Dedifferentiated amniotic fluid mesenchymal stem cell (primary cell): ENCODE results near the gene TRIM8.

Experiments
- DNase-seq: peaks from one replicate; pipeline ENCODE4 v3.0.0-alpha.2; 2016; ENCODE audit errors: extremely low spot score

TRIM8 gene

DNA sequence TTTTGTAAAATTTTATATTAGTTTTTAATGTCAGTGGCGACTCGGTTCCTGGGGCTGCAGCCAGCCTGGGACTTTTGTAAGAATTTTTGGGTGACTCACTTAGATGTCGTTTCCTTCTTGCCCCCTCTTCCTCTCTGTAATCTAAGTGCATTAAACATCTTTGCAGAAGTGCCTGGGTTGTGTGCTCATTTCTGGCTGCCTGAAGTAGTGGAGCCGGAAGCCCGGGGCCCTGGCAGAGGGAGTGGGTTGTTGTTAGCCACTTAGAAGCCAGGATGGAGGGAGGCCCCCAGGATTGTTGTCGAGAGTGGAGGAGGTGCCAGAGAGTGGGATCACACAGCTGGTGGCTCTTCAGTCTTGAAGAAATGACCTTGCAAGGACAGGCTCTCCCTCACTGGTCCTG lies 11.0 kb upstream of the TRIM8 start:
- DNase-seq = no peak

DNA sequence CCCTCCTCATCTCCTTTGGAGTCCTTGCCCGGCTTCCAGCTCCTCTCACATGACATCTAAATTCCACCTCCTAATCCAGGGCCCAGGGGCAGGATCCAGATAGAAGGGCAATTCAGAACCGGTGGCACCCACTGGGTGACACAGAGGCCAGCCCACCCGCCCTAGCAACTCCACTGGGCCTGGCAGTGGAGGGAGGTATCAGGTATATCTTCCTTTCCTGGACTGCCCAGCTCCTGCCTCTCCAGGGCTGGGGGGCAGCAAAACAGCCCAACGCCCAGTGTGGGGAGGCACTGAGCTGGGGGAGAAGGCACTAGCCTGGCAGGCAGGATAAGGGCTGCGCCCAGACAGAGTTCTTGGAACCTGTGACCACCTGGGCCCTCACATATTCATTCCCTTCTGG lies 10.4 kb upstream of the TRIM8 start:
- DNase-seq = no peak

DNA sequence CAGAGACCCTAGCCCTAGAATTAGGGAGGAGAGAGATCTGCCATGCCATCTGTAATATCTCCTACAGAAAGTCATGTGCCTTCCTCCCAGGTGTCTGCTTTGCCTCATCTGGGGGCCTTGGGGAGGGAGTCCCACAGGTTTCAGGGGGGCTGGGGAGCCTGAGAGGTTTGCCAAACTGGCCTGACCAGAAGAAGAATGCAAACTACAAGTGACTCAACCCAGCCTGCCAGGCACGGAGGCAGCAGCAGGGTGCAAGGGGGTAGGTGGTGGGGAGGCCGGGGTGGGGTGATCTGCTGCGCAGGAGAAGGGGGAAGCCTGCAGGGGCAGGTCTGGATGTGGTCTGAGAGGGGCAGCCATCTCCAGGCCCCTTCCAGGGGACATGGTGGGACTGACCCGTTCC lies 9.6 kb upstream of the TRIM8 start:
- DNase-seq = no peak

GRCh38 chr10:102635377-102635776 lies 8.9 kb upstream of the TRIM8 start:
- DNase-seq = no peak

DNA sequence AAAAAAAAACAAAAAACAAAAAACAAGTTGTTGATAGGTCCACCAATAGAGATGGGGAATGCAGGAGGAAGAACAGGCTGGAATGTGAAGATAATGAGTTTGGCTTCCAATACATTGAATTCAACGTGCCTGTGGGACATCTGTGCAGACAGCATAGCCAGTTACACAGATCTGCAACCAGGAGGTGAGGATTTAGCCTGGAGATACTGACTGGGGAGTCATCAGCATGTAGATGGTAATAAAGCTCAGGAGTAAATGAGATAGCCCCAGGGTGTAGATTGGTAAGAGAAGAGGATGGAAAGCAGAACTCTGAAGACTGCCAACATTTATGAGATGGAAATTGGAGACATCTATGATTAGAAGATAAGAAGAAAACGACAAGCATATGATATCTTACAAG lies 4.7 kb upstream of the TRIM8 start:
- DNase-seq = no peak

DNA sequence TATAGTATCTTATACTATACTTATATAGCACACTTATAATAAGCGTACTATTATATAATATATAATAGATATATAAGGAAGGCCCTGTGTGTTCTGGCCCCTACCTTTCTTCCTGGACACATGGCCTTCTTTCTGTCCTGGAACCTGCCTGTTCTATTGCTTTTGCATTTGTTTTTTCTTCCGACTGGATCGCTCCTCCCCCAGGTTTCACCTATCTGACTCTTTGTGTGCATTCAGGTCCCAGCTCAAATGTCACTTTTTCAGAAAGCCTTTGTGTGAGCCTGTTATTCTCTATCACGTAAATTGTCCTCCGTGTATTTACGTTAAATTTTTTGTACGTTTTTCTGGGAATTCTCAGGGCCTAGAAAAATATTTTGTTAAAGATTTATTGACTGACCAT lies 2.9 kb upstream of the TRIM8 start:
- no peak for DNase-seq

DNA sequence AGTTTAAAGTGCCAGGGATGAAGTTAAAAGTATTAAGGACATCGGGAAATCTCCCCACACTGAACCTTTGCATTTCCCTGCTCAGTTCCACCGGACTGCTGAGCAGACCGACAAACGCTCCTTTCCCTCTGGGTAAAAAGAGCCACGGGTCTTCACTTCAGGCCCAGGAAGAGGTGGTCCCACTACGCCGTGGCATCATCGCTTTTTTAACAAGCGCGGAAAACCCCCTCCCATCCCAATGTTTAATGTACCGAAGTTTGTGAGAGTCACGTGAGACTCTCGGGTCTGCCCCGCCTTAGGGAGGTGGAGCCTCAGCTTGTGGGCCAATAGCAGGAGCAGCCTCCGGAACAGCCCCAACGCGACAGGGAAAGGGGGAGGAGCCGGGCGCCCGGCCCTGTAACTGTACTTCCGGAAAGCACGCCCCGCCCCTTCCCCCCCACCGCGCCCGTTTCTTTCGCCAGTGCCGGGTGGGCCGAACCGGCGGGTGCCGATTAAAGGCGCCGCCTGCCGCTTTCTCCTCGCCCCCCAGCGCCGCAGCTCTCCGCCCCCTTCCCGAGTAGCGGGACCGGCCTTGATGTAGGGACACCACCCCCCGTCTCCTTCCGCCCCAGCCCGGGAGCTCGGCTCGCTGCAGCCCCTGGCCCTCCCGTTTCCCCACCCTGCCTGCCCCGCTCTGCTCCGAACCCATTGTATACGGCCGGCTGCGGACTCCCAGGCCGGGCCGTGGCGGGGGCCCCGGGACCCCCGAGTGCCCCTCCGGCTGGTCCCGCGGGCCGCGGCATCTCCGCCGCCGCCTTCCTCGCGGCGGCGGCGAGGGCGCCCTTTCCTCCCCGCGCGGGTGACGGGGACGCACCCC lies 2.2 kb upstream of the TRIM8 start:
- peak; percentile 97 for DNase-seq

- DNase-seq = no peak
These were observed 1.4 kb upstream of the TRIM8 start for GRCh38 chr10:102642736-102643335.

DNA sequence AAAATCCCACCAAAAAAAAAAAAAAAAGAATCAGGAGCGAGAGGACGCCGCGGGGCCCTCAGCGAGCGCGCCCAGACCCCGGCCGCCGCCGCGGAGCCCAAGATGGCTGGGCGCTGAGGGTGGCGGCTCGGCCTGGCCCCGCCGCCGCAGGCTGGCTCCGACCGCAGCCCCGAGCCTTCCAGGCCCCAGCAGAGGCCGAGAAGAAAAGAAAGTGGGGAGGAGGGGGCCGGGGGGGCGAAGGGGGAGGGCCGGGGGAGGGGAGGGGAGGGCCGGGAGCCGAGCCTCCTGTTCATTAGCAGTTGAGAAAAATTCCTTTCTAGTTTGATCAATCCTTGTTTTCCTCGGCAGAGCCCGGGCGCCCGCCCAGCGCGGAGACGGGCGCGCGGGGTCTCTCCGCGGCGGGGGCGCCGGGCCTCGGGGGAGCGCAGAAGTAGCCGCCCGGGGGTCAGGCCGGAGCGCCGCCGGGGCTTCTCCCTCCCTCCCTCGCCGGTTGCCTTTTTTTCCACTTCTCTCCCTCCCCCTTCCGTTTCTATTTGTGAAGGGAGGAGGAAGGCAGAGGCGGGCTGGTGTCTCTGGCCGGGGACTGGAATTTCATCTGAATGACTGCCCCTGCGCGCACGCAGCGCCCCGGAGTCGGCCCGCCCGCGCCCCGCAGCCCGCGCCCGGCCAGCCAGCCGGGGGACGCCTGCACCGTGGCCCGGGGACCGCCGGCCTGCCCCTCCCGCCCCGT lies 778 bp upstream of the TRIM8 start:
- peak; percentile 50 for DNase-seq

DNA sequence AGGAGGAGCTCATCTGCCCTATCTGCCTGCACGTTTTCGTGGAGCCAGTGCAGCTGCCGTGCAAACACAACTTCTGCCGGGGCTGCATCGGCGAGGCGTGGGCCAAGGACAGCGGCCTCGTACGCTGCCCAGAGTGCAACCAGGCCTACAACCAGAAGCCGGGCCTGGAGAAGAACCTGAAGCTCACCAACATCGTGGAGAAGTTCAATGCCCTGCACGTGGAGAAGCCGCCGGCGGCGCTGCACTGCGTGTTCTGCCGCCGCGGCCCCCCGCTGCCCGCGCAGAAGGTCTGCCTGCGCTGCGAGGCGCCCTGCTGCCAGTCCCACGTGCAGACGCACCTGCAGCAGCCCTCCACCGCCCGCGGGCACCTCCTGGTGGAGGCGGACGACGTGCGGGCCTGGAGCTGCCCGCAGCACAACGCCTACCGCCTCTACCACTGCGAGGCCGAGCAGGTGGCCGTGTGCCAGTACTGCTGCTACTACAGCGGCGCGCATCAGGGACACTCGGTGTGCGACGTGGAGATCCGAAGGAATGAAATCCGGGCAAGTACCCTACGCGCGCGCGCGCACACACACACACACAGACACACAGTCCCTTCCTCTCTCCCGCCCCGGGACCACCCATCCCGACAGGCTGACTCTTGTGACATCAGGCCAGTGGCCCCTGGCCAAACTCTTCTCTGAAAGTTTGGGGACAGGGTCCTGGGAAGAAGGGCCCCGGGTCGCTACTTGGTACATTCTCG lies 538 bp downstream of the TRIM8 start:
- DNase-seq = peak; percentile 36

DNA sequence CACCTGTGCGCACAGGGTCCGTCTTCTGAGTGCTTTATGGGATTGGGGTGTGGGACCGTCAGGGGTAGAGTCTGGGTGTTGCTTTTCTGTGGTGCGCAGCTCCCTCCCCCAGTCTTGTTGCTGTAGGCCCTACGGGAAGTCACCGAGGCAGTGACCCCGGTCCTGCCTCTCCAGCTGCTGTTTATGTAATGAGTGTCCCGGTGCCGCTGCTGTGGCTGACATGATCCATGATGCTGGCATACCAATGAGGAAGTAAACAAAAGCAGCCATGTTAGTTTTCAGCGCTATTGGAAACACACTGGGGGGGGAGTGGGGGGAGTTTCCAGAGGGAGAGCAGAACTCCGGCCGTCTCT lies 1.1 kb downstream of the TRIM8 start:
- DNase-seq = peak; percentile 66

DNA sequence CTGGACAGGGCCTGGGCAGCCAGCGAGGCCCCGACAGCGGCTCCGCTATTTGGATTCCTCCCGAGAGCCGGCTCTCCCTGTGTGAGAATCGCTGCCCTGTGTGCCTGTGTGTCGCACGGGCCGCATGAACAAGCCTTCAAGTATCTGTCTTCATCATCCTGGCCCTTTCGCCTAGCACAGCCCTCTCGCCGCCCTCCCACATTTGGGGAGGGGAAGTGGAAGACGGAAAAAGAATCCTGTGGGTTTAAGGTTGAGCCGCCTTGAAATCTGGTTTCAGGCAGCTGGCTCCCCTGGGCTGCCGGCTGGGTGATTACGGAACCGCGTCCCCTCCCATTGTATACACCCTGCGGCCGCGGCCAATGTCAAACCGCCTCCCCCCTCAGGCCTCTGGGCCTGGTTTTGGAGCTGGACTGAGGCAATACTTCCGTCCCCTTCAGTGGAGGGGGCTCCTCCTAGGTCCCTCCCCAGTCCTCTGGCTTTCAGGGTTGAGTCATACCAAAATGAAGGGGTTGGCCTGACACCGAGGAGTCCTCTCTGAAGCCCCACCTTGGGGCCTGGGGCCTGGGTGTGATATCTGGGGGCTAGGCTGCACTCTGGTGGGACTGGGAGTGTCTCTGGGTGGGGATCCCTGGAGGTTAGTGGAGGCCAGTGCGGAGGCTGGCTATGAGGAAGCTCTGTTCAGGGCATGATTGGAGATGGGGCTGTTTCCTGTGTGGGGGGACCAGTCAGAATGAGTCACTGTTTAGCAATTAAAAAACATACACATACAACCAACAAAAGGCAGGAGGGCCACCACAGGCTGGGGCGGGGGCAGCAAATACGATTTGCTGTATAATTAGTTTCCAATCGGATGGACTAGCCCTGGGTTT lies 1.7 kb downstream of the TRIM8 start:
- DNase-seq = peak; percentile 95

DNA sequence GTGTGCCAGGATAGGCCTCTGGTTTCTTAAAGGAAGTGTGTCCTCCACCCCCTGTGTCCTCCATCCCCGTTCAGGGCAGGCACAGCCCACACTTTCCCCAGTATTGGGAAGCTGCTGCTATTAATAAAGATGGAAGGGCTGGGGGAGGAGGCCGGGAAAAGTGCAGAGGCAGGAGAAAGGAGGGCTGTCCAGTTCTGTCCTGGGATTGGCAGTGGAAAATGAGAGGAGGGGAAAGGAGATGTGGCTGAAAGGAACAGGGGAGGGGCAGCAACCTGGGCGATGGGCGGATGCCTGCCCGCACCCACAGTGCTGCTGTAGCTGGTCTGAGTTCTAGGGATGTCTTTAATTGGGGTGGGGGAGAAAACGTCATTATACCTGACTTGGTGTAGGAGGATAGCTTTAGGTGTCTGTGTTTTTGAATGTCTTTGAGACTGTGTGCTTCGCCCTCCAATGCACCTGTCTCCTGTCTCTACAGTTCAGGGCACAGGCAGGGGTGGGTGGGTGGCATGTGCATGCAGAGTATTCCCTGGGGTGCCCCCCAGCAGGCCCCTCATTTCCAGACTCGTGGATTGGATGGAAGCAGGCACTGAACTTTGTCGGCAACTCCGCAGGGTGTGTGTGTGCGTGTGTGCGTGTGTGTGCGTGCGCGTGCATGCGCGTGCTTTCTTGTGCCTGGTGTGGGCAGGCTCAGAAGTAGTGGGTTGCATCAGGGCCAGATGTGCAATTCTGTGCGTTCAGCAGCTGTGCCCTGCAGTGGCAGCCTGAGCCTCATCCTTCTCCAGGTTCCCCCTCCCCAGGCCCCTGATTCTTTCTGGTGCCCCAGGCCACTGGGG lies 2.5 kb downstream of the TRIM8 start:
- peak; percentile 45 for DNase-seq

GRCh38 chr10:102647443-102648268 lies 3.4 kb downstream of the TRIM8 start:
- DNase-seq = no peak

GRCh38 chr10:102648269-102648888 lies 4.1 kb downstream of the TRIM8 start:
- DNase-seq = no peak

GRCh38 chr10:102648889-102649796 lies 4.9 kb downstream of the TRIM8 start:
- DNase-seq = no peak

DNA sequence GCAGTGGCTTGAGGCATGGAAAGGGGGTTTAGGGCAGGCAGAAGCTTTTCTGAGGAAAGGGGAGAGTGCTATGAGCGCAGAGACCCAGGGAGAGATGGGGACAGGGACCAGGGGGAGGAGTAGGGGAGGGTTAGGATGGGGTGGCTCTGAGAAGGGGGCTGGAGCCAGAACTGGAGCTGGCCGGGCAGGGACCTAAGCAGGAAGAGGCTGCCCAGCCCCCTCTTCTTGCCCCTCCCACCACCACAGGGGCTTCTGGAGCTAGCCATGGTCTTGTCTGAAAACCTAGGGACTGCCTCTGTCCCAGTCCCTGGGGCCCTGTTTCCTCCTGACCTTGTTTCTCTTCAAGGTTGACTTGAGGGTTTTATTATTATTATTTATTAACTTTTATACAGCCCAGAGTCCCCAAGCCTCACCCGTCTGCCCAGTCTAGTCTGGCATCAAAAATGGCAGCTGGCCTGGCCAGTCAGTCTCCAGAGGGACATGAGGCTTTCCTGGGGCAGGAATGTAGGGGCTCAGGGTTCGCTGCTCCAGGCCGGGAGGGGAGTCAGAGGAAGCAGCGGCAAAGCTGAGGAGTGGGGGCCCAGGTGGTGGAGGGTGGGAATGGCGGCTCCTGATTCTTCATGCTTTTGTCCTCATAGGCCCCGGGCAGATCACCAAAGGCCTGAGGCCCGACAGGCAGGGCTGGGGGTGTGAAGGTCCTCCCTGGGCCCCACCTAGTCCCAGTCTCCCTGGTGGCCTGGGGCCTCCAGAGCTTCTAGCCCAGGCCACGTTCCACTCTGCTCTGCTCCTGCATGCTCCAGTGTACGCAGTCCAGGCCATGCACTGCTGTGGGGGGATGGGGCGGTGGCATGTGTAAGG lies 5.7 kb downstream of the TRIM8 start:
- no peak for DNase-seq
